CD4-positive, alpha-beta T cell (primary cell): ENCODE results near the gene LAMP5. TPM values are rescaled to one million over a fixed set of nuclear protein-coding genes. Genes with fewer than 3 reads are reported as not detected.

Experiments used
- ATAC-seq: fragments of 200-7000 bp; cut with Tn5 transposase; one replicate; pipeline ENCODE4 v1.10.0; 2022; ENCODE audit warnings: mild to moderate bottlenecking; ENCODE audit not compliant: poor library complexity
- CTCF ChIA-PET: fragments of 350-600 bp; sonication (Branson Sonifier 250); formaldehyde crosslinking; loops from one replicate; lab custom pipeline; 2021; ENCODE audit warnings: antibody characterized with exemption, inconsistent platforms; lab: Charles Lee
- POLR2A ChIA-PET: fragments of 350-600 bp; sonication (Branson Sonifier 250); formaldehyde crosslinking; loops from one replicate; lab custom pipeline; 2021; ENCODE audit warnings: antibody characterized with exemption, inconsistent platforms; lab: Charles Lee
- DNase-seq, 14 experiments: peaks; one replicate each; pipeline ENCODE4 v3.0.0-alpha.2; 2013 to 2020; ENCODE audit warnings: mixed read lengths in 2 of 14
- H3K27ac ChIP-seq, 2 donors: one replicate each; pipeline versions ENCODE4 v1.5.1 to v1.7.0; 2013; ENCODE audit warnings: low read length in 2 of 2, low read depth in 1 of 2, mild to moderate bottlenecking in 1 of 2
- H3K27me3 ChIP-seq, 2 experiments: 1 replicate in 1 of 2; 2 replicates in 1 of 2; pipeline versions ENCODE4 v1.6.1 to v1.7.0; 2013; ENCODE audit warnings: low read length in 2 of 2, control low read depth in 1 of 2, mild to moderate bottlenecking in 1 of 2, moderate library complexity in 1 of 2; ENCODE audit not compliant: insufficient read depth in 2 of 2, control insufficient read depth in 1 of 2
- H3K36me3 ChIP-seq: one replicate; pipeline ENCODE4 v1.6.1; 2013; ENCODE audit warnings: low read length, control low read depth; ENCODE audit not compliant: insufficient read depth
- H3K4me1 ChIP-seq: one replicate; pipeline ENCODE4 v1.6.1; 2013; ENCODE audit warnings: low read length, control low read depth; ENCODE audit not compliant: insufficient read depth
- H3K4me3 ChIP-seq: one replicate; pipeline ENCODE4 v1.5.1; 2013; ENCODE audit warnings: mild to moderate bottlenecking, low read length, moderate library complexity
- H3K9me3 ChIP-seq, 2 experiments: 1 replicate in 1 of 2; 2 replicates in 1 of 2; pipeline versions ENCODE4 v1.6.1 to v1.7.0; 2013; ENCODE audit warnings: low read length in 2 of 2, mild to moderate bottlenecking in 2 of 2, control low read depth in 1 of 2, moderate library complexity in 1 of 2; ENCODE audit not compliant: control insufficient read depth in 1 of 2, insufficient read depth in 1 of 2
- H3K27ac Mint-ChIP-seq: one replicate; pipeline ENCODE4 v1.8.0; 2020; ENCODE audit warnings: mixed read lengths
- H3K27me3 Mint-ChIP-seq: one replicate; pipeline ENCODE4 v1.8.0; 2021; ENCODE audit warnings: mixed read lengths
- H3K36me3 Mint-ChIP-seq: one replicate; pipeline ENCODE4 v1.8.0; 2021; ENCODE audit warnings: low read depth, mixed read lengths
- H3K4me1 Mint-ChIP-seq: one replicate; pipeline ENCODE4 v1.8.0; 2021; ENCODE audit warnings: low read depth, mixed read lengths
- H3K4me3 Mint-ChIP-seq: one replicate; pipeline ENCODE4 v1.8.0; 2020; ENCODE audit warnings: mild to moderate bottlenecking, mixed read lengths
- H3K9me3 Mint-ChIP-seq: one replicate; pipeline ENCODE4 v1.8.0; 2020; ENCODE audit warnings: mixed read lengths
- CTCF ChIP-seq: fragments of 200-600 bp; IDR thresholded peaks from one replicate; pipeline ENCODE4 v1.8.0; 2022; ENCODE audit warnings: antibody characterized with exemption, mild to moderate bottlenecking
- intact Hi-C, 2 experiments: fragments of 100-400 bp; cut with DNase I in 1 of 2; cut with micrococcal nuclease in 1 of 2; formaldehyde crosslinking; loops; one replicate each; pipeline versions ENCODE4 v1.15.1 to v1.9.0; 2023 to 2025; cut with DNase I, micrococcal nuclease
- total RNA-seq, 174 experiments: library from RNA in 2 of 174; stranded (reverse) in 2 of 174; gene quantifications; one replicate each; pipeline ENCODE4 v1.2.3 and lab custom pipeline; 2021 to 2026

Gene LAMP5
- total RNA-seq, 2 experiments from 2014 or later = 0.11 TPM; not detected in 1

- no peak overlapping the region for H3K27ac ChIP-seq
- H3K9me3 Mint-ChIP-seq = no peaks in the 10 kb centered on the region
- H3K36me3 Mint-ChIP-seq = no peaks in the 10 kb centered on the region
- POLR2A ChIA-PET = no interaction called here
- intact Hi-C loops = no loop called here
- no peaks in the 10 kb centered on the region for H3K4me1 ChIP-seq
- H3K27me3 ChIP-seq = no peaks in the 10 kb centered on the region
- CTCF ChIA-PET = no interaction called here
- no peak overlapping the region for H3K4me3 ChIP-seq
- no peak overlapping the region for H3K27ac Mint-ChIP-seq
- H3K36me3 ChIP-seq = no peaks in the 10 kb centered on the region
- H3K4me1 Mint-ChIP-seq = no peaks in the 10 kb centered on the region
- no peak for ATAC-seq
- no peaks in the 10 kb centered on the region for H3K27me3 Mint-ChIP-seq
- no peak for DNase-seq
- peaks cover 0 to 3% of the 10 kb centered on the region in 2 experiments for H3K9me3 ChIP-seq
- TF ChIP-seq CTCF = no peak
- H3K4me3 Mint-ChIP-seq = no peak overlapping the region
Observed at GRCh38 chr20:9488063-9488462, 26.3 kb upstream of the LAMP5 start.

GRCh38 chr20:9490161-9490560, 24.2 kb upstream of the LAMP5 start:
- ATAC-seq (no peak), DNase-seq (no peak)
- TF ChIP-seq CTCF = no peak
- Mint-ChIP-seq H3K4me3 (no peak overlapping the region), H3K27ac (no peak overlapping the region), H3K36me3 (no peaks in the 10 kb centered on the region), H3K9me3 (no peaks in the 10 kb centered on the region), H3K27me3 (no peaks in the 10 kb centered on the region), H3K4me1 (no peaks in the 10 kb centered on the region)
- ChIA-PET POLR2A (no interaction called here), CTCF (no interaction called here)
- Histone ChIP-seq H3K4me1 (no peaks in the 10 kb centered on the region), H3K27me3 (no peaks in the 10 kb centered on the region), H3K4me3 (no peak overlapping the region), H3K9me3 (peaks cover 0 to 3% of the 10 kb centered on the region in 2 experiments), H3K36me3 (no peaks in the 10 kb centered on the region), H3K27ac (no peak overlapping the region)
- intact Hi-C loops = no loop called here

GRCh38 chr20:9490631-9491030, 23.8 kb upstream of the LAMP5 start:
- ChIA-PET CTCF (no interaction called here), POLR2A (no interaction called here)
- no peak overlapping the region for H3K4me3 ChIP-seq
- no peaks in the 10 kb centered on the region for H3K4me1 ChIP-seq
- intact Hi-C loops = no loop called here
- H3K36me3 ChIP-seq = no peaks in the 10 kb centered on the region
- TF ChIP-seq CTCF = no peak
- Mint-ChIP-seq H3K4me3 (no peak overlapping the region), H3K9me3 (no peaks in the 10 kb centered on the region), H3K27me3 (no peaks in the 10 kb centered on the region), H3K36me3 (no peaks in the 10 kb centered on the region), H3K27ac (no peak overlapping the region), H3K4me1 (no peaks in the 10 kb centered on the region)
- ATAC-seq (no peak), DNase-seq (no peak)
- H3K27me3 ChIP-seq = no peaks in the 10 kb centered on the region
- H3K9me3 ChIP-seq = peaks cover 0 to 5% of the 10 kb centered on the region in 2 experiments
- no peak overlapping the region for H3K27ac ChIP-seq
